H9 (cell line): ENCODE data around the gene TESK2. TPM values are rescaled to one million over a fixed set of nuclear protein-coding genes. Genes with fewer than 3 reads are reported as not detected.

Experiments
- DNase-seq: peaks from one replicate; pipeline ENCODE4 v3.0.0-alpha.2; 2017
- H2AFZ ChIP-seq: one replicate; pipeline ENCODE4 v1.6.1; 2013; ENCODE audit warnings: mild to moderate bottlenecking, low read length, control low read depth, moderate library complexity
- H2AK5ac ChIP-seq: 2 replicates; pipeline ENCODE4 v1.6.1; 2013; ENCODE audit warnings: low read length, control low read depth, mixed read lengths; ENCODE audit not compliant: insufficient read length
- H2BK120ac ChIP-seq: one replicate; pipeline ENCODE4 v1.6.1; 2013; ENCODE audit warnings: low read depth, mild to moderate bottlenecking, low read length, control low read depth, inconsistent platforms; ENCODE audit not compliant: poor library complexity, severe bottlenecking
- H2BK12ac ChIP-seq: 2 replicates; pipeline ENCODE4 v1.6.1; 2013; ENCODE audit warnings: low read length, control low read depth, mixed read lengths, low read depth; ENCODE audit not compliant: insufficient read length
- H2BK15ac ChIP-seq: 2 replicates; pipeline ENCODE4 v1.6.1; 2013; ENCODE audit warnings: low read depth, low read length, control low read depth
- H2BK20ac ChIP-seq: one replicate; pipeline ENCODE4 v1.6.1; 2013; ENCODE audit warnings: low read depth, mild to moderate bottlenecking, low read length, control low read depth, inconsistent platforms; ENCODE audit not compliant: poor library complexity, severe bottlenecking
- H2BK5ac ChIP-seq: 2 replicates; pipeline ENCODE4 v1.6.1; 2013; ENCODE audit warnings: low read length, control low read depth, mixed read lengths; ENCODE audit not compliant: insufficient read length
- H3K14ac ChIP-seq: 2 replicates; pipeline ENCODE4 v1.6.1; 2013; ENCODE audit warnings: low read length, control low read depth; ENCODE audit not compliant: insufficient read depth
- H3K18ac ChIP-seq: 2 replicates; pipeline ENCODE4 v1.6.1; 2013; ENCODE audit warnings: low read depth, mild to moderate bottlenecking, mixed read lengths, low read length, control low read depth; ENCODE audit not compliant: insufficient read length
- H3K23ac ChIP-seq: 2 replicates; pipeline ENCODE4 v1.6.1; 2013; ENCODE audit warnings: low read length, control low read depth, mixed read lengths, low read depth; ENCODE audit not compliant: insufficient read length
- H3K23me2 ChIP-seq: 2 replicates; pipeline ENCODE4 v1.6.1; 2013; ENCODE audit warnings: low read depth, mild to moderate bottlenecking, mixed read lengths, low read length, control low read depth; ENCODE audit not compliant: insufficient read length, poor library complexity, severe bottlenecking
- H3K27ac ChIP-seq: 2 replicates; pipeline ENCODE4 v1.5.1; 2013; ENCODE audit warnings: low read length, control low read depth, mixed read lengths, low read depth; ENCODE audit not compliant: insufficient read length
- H3K27me3 ChIP-seq: 2 replicates; pipeline ENCODE4 v1.6.1; 2013; ENCODE audit warnings: low read length, control low read depth, inconsistent platforms; ENCODE audit not compliant: insufficient read depth
- H3K4ac ChIP-seq: 2 replicates; pipeline ENCODE4 v1.6.1; 2013; ENCODE audit warnings: low read depth, mild to moderate bottlenecking, control low read depth, inconsistent platforms, low read length, moderate library complexity
- H3K4me1 ChIP-seq: 2 replicates; pipeline ENCODE4 v1.6.1; 2013; ENCODE audit warnings: low read length, control low read depth, inconsistent platforms; ENCODE audit not compliant: insufficient read depth
- H3K4me2 ChIP-seq: 2 replicates; pipeline ENCODE4 v1.6.1; 2013; ENCODE audit warnings: low read length, control low read depth, mixed read lengths; ENCODE audit not compliant: insufficient read length, insufficient read depth
- H3K56ac ChIP-seq: 2 replicates; pipeline ENCODE4 v1.6.1; 2013; ENCODE audit warnings: low read depth, mild to moderate bottlenecking, mixed read lengths, low read length, control low read depth; ENCODE audit not compliant: insufficient read length
- H3K79me1 ChIP-seq: 2 replicates; pipeline ENCODE4 v1.6.1; 2013; ENCODE audit warnings: low read depth, mild to moderate bottlenecking, moderate library complexity, low read length, control low read depth, inconsistent platforms; ENCODE audit not compliant: insufficient read depth, poor library complexity, severe bottlenecking
- H3K79me2 ChIP-seq: 2 replicates; pipeline ENCODE4 v1.6.1; 2013; ENCODE audit warnings: low read length, control low read depth, inconsistent platforms; ENCODE audit not compliant: insufficient read depth
- H3K9ac ChIP-seq: 2 replicates; pipeline ENCODE4 v1.6.1; 2013; ENCODE audit warnings: low read length, control low read depth, mixed read lengths; ENCODE audit not compliant: insufficient read length; ENCODE audit errors: extremely low read depth
- H3K9me3 ChIP-seq: one replicate; pipeline ENCODE4 v1.6.1; 2013; ENCODE audit warnings: low read depth, low read length, inconsistent platforms; ENCODE audit not compliant: control insufficient read depth
- H3T11ph ChIP-seq: one replicate; pipeline ENCODE4 v1.6.1; 2013; ENCODE audit warnings: mild to moderate bottlenecking, low read length, control low read depth, inconsistent platforms
- H4K20me1 ChIP-seq: one replicate; pipeline ENCODE4 v1.6.1; 2013; ENCODE audit not compliant: control insufficient read depth, insufficient read length, insufficient read depth
- H4K5ac ChIP-seq: 2 replicates; pipeline ENCODE4 v1.6.1; 2013; ENCODE audit warnings: low read depth, mild to moderate bottlenecking, mixed read lengths, low read length, control low read depth; ENCODE audit not compliant: insufficient read length
- H4K8ac ChIP-seq: replicated peaks from 2 replicates; pipeline ENCODE4 v1.6.1; 2013; ENCODE audit warnings: low read length, control low read depth, mixed read lengths, low read depth; ENCODE audit not compliant: insufficient read length
- H4K91ac ChIP-seq: 2 replicates; pipeline ENCODE4 v1.6.1; 2013; ENCODE audit warnings: low read depth, mild to moderate bottlenecking, moderate library complexity, mixed read lengths, low read length, control low read depth; ENCODE audit not compliant: insufficient read length
- H3K27ac Mint-ChIP-seq, 3 experiments: 2 replicates in 2 of 3; 3 replicates in 1 of 3; pipeline ENCODE4 v1.8.0; 2020 to 2021; ENCODE audit warnings: mixed read lengths in 3 of 3, mild to moderate bottlenecking in 1 of 3, moderate library complexity in 1 of 3
- H3K27me3 Mint-ChIP-seq: 2 replicates; pipeline ENCODE4 v1.8.0; 2021; ENCODE audit warnings: low read depth, mild to moderate bottlenecking, moderate library complexity, mixed read lengths
- H3K36me3 Mint-ChIP-seq, 3 experiments: 2 replicates in 2 of 3; 3 replicates in 1 of 3; pipeline ENCODE4 v1.8.0; 2020 to 2021; ENCODE audit warnings: low read depth in 3 of 3, mixed read lengths in 3 of 3; ENCODE audit not compliant: insufficient read depth in 1 of 3
- H3K4me1 Mint-ChIP-seq, 2 experiments: 2 replicates each; pipeline ENCODE4 v1.8.0; 2020; ENCODE audit warnings: mixed read lengths in 2 of 2
- H3K4me3 Mint-ChIP-seq, 2 experiments: 2 replicates in 1 of 2; 3 replicates in 1 of 2; pipeline ENCODE4 v1.8.0; 2020 to 2021; ENCODE audit warnings: mild to moderate bottlenecking in 2 of 2, mixed read lengths in 2 of 2, moderate library complexity in 1 of 2
- H3K9me3 Mint-ChIP-seq, 2 experiments: 2 replicates in 1 of 2; 3 replicates in 1 of 2; pipeline ENCODE4 v1.8.0; 2020; ENCODE audit warnings: mild to moderate bottlenecking in 2 of 2, mixed read lengths in 2 of 2, moderate library complexity in 1 of 2
- WGBS: extraction: QIAGEN DNeasy Blood & Tissue Kit; methylation state at CpG from one replicate; pipeline ENCODE4 v1.1.7; 2013; ENCODE audit warnings: missing lambda C conversion rate, low lambda C conversion rate, mixed read lengths; ENCODE audit not compliant: insufficient read length; ENCODE audit errors: extremely low coverage; 5-methylcytosine and 5-hydroxymethylcytosine counted together
- total RNA-seq: library from RNA; stranded (reverse); gene quantifications from 2 replicates; pipeline ENCODE4 v1.2.1, GENCODE V29; 2021
- TF ChIP-seq, protein P1 (sequence below): fragments of 200-600 bp; sonication (generic); conservative IDR thresholded peaks from 3 replicates; pipeline ENCODE4 v1.8.0; 2021; ENCODE audit warnings: antibody characterized with exemption, mild to moderate bottlenecking

The TESK2 gene
- total RNA-seq, 1 experiment from 2014 or later = 7.2 TPM

DNA sequence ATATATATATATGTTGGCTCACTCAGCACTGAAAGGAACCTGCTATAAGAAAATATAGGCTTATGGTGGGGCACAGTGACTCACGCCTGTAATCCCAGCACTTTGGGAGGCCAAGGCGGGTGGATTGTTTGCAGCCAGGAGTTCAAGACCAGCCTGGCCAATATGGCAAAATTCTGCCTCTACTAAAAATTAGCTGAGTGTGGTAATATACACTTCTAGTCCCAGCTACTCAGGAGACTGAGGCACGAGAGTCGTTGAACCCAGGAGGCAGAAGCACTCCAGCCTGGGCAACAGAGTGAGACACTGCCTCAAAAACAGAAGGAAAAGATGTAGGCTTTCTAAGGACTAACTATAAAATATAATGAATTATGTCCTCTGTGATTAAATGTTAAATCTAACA is 136.1 kb downstream of the TESK2 start:
- TF ChIP-seq, protein P1, sequence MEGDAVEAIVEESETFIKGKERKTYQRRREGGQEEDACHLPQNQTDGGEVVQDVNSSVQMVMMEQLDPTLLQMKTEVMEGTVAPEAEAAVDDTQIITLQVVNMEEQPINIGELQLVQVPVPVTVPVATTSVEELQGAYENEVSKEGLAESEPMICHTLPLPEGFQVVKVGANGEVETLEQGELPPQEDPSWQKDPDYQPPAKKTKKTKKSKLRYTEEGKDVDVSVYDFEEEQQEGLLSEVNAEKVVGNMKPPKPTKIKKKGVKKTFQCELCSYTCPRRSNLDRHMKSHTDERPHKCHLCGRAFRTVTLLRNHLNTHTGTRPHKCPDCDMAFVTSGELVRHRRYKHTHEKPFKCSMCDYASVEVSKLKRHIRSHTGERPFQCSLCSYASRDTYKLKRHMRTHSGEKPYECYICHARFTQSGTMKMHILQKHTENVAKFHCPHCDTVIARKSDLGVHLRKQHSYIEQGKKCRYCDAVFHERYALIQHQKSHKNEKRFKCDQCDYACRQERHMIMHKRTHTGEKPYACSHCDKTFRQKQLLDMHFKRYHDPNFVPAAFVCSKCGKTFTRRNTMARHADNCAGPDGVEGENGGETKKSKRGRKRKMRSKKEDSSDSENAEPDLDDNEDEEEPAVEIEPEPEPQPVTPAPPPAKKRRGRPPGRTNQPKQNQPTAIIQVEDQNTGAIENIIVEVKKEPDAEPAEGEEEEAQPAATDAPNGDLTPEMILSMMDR = no peak
- Histone ChIP-seq H3K23ac (no peak overlapping the region), H3K79me1 (no peaks in the 10 kb centered on the region), H3K4me2 (no peak overlapping the region), H3K4me1 (no peaks in the 10 kb centered on the region; the same call in 1 of the 2 replicates), H3K18ac (no peak overlapping the region), H4K8ac (no peak overlapping the region), H2BK20ac (no peak overlapping the region), H4K91ac (no peak overlapping the region), H2AK5ac (no peak overlapping the region), H3K23me2 (no peaks in the 10 kb centered on the region), H3T11ph (no peak overlapping the region), H3K14ac (no peak overlapping the region), H3K56ac (no peak overlapping the region), H3K27me3 (no peaks in the 10 kb centered on the region), H3K9me3 (no peaks in the 10 kb centered on the region), H3K9ac (no peak overlapping the region), H2BK12ac (no peak overlapping the region), H2AFZ (no peak overlapping the region), H3K79me2 (no peaks in the 10 kb centered on the region), H4K20me1 (no peaks in the 10 kb centered on the region), H3K4ac (no peak overlapping the region), H4K5ac (no peak overlapping the region), H2BK120ac (no peak overlapping the region), H2BK15ac (no peak overlapping the region), H3K27ac (no peak overlapping the region), H2BK5ac (no peak overlapping the region)
- H3K4me3 Mint-ChIP-seq = no peak overlapping the region
- H3K27me3 Mint-ChIP-seq = no peaks in the 10 kb centered on the region
- DNase-seq = no peak
- H3K4me1 Mint-ChIP-seq = peaks cover 6 to 8% of the 10 kb centered on the region in 2 experiments
- no peak overlapping the region for H3K27ac Mint-ChIP-seq
- H3K9me3 Mint-ChIP-seq = no peaks in the 10 kb centered on the region
- H3K36me3 Mint-ChIP-seq = no peaks in the 10 kb centered on the region
- no CpG with 5 or more reads among the region's 4 CpGs for WGBS
